Natural killer cell (primary cell): ENCODE measurements around the gene SLC29A1. TPM values are rescaled to one million over a fixed set of nuclear protein-coding genes. Genes with fewer than 3 reads are reported as not detected.

ENCODE experiments used
- ATAC-seq, 3 donors: fragments of 150-1000 bp in 2 of 3; fragments of 200-7000 bp in 1 of 3; cut with Tn5 transposase; 1 replicate in 1 of 3; 2 replicates in 2 of 3; pipeline ENCODE4 v1.10.0; 2021; ENCODE audit warnings: mild to moderate bottlenecking in 2 of 3, moderate library complexity in 2 of 3
- DNase-seq, 2 donors: peaks; one replicate each; pipeline versions ENCODE4 v3.0.0 to v3.0.0-alpha.2; 2013 to 2021; ENCODE audit warnings: mixed read lengths in 1 of 2
- H3K27ac ChIP-seq: one replicate; pipeline ENCODE4 v1.5.1; 2013; ENCODE audit warnings: mild to moderate bottlenecking, low read length
- H3K27me3 ChIP-seq: one replicate; pipeline ENCODE4 v1.6.1; 2013; ENCODE audit warnings: low read length; ENCODE audit not compliant: control insufficient read depth, insufficient read depth
- H3K36me3 ChIP-seq: one replicate; pipeline ENCODE4 v1.6.1; 2013; ENCODE audit warnings: low read length; ENCODE audit not compliant: control insufficient read depth, insufficient read depth
- H3K4me1 ChIP-seq: one replicate; pipeline ENCODE4 v1.6.1; 2013; ENCODE audit warnings: low read length; ENCODE audit not compliant: control insufficient read depth, insufficient read depth
- H3K4me3 ChIP-seq: one replicate; pipeline ENCODE4 v1.5.1; 2013; ENCODE audit warnings: low read length
- H3K9me3 ChIP-seq: one replicate; pipeline ENCODE4 v1.6.1; 2013; ENCODE audit warnings: low read length; ENCODE audit not compliant: control insufficient read depth, insufficient read depth
- H3K27ac Mint-ChIP-seq, 2 donors: one replicate each; pipeline ENCODE4 v1.8.0; 2022; ENCODE audit warnings: mild to moderate bottlenecking in 2 of 2, mixed read lengths in 2 of 2, moderate library complexity in 1 of 2
- H3K27me3 Mint-ChIP-seq, 2 donors: one replicate each; pipeline ENCODE4 v1.8.0; 2022; ENCODE audit warnings: low read depth in 2 of 2, mixed read lengths in 2 of 2
- H3K36me3 Mint-ChIP-seq: one replicate; pipeline ENCODE4 v1.8.0; 2022; ENCODE audit warnings: mixed read lengths
- H3K4me1 Mint-ChIP-seq, 2 donors: one replicate each; pipeline ENCODE4 v1.8.0; 2022; ENCODE audit warnings: mixed read lengths in 2 of 2
- H3K4me3 Mint-ChIP-seq: one replicate; pipeline ENCODE4 v1.8.0; 2022; ENCODE audit warnings: mild to moderate bottlenecking, moderate library complexity, mixed read lengths
- H3K9me3 Mint-ChIP-seq, 2 donors: one replicate each; pipeline ENCODE4 v1.8.0; 2022; ENCODE audit warnings: mixed read lengths in 2 of 2
- CTCF ChIP-seq: fragments of 200-600 bp; IDR thresholded peaks from one replicate; pipeline ENCODE4 v1.8.0; 2022; ENCODE audit warnings: antibody characterized with exemption
- WGBS: methylation state at CpG from one replicate; pipeline ENCODE4 v1.1.7; 2013; ENCODE audit warnings: missing lambda C conversion rate; ENCODE audit not compliant: insufficient coverage; 5-methylcytosine and 5-hydroxymethylcytosine counted together
- intact Hi-C: fragments of 100-400 bp; cut with micrococcal nuclease; formaldehyde crosslinking; loops from one replicate; pipeline ENCODE4 v1.14.2; 2022
- total RNA-seq, 4 donors: library from RNA; stranded (reverse); fragments of 120-200 nt in 1 of 4; gene quantifications; one replicate each; pipeline versions ENCODE4 v1.2.3 to v1.2.4, GENCODE V29; 2013 to 2022

SLC29A1 gene
- total RNA-seq, 3 donors from 2014 or later (not counting 1 experiment from before 2014, with no cell fraction given) = 2.2 to 5.5 (median 5.2) TPM

DNA sequence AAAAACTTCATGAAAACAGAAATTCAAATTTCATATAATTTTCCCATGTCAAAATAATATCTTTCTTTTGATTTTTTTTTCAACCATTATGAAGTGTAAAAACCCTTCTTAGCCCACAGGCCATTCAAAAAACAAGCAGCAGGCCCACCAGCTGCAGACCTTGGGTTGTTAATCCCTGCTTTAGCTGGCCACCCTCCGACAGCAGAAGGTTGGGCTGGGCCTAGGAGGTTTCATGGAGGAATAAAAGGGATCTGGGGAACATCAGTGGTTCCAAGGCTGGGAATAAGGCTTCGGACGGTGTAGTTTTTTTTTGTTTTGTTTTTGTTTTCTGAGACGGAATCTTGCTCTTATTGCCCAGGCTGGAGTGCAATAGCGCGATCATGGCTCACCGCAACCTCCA, 19.9 kb downstream of the SLC29A1 start:
- Mint-ChIP-seq H3K4me3 (no peak overlapping the region), H3K36me3 (peaks cover 1% of the 10 kb centered on the region), H3K27me3 (no peaks in the 10 kb centered on the region), H3K27ac (no peak overlapping the region), H3K4me1 (peaks cover 23 to 32% of the 10 kb centered on the region in 2 donors), H3K9me3 (no peaks in the 10 kb centered on the region)
- intact Hi-C loops = no loop called here
- ATAC-seq = no peak
- WGBS = over 99% methylated on average over 7 of the region's 7 CpGs
- no peak for TF ChIP-seq CTCF
- peaks cover 16% of the 10 kb centered on the region for H3K4me1 ChIP-seq
- H3K27ac ChIP-seq = no peak overlapping the region
- no peaks in the 10 kb centered on the region for H3K27me3 ChIP-seq
- H3K9me3 ChIP-seq = no peaks in the 10 kb centered on the region
- no peak for DNase-seq
- no peak overlapping the region for H3K4me3 ChIP-seq
- H3K36me3 ChIP-seq = no peaks in the 10 kb centered on the region

DNA sequence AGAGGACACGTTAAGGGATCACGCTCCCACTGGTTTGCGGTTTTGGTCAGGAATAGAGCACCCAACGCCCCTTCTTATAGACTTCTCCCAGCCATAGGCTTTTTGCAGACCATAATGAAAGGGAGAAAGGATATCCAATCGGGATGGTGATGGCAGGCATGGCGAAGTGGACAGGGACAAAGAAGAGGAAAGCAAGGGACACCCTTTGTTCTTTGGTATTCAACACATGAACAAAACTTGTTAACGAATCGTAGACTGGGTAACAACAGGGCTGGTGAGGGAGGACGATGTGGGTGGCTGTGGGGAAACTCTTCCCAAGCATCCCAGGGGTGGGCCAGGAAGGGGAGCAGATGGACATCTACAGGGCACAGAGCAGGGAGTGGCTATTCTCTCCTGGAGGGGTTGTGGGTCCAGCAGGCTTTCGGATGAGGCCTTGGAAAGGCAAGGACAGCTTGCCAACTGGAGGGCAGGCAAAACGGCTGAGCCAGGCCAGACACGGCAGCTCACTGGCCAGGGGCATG, 22.1 kb downstream of the SLC29A1 start:
- ATAC-seq = no peak
- intact Hi-C loops = loop anchor here (5.0 kb wide), 1 partner anchor 1073 kb away; the partner anchor contains the start of gene SRF
- H3K27ac ChIP-seq = peak overlapping the region; percentile 98

GRCh38 chr6:44245912-44246662, 22.7 kb downstream of the SLC29A1 start:
- peak; percentile 80 to 88 for DNase-seq
- Mint-ChIP-seq H3K27ac (peak overlapping the region; percentile 99), H3K9me3 (no peaks in the 10 kb centered on the region), H3K27me3 (no peaks in the 10 kb centered on the region), H3K36me3 (peaks cover 18% of the 10 kb centered on the region), H3K4me3 (peak overlapping the region; percentile 100), H3K4me1 (peaks cover 38 to 46% of the 10 kb centered on the region in 2 donors)
- intact Hi-C loops = loop anchor here (5.0 kb wide), 1 partner anchor 1074 kb away; the partner anchor contains the start of gene SRF
- WGBS = 1% methylated on average over 62 of the region's 62 CpGs
- Histone ChIP-seq H3K36me3 (peaks cover 25% of the 10 kb centered on the region), H3K27me3 (no peaks in the 10 kb centered on the region), H3K9me3 (no peaks in the 10 kb centered on the region), H3K27ac (peak overlapping the region; percentile 98), H3K4me1 (peaks cover 23% of the 10 kb centered on the region), H3K4me3 (peak overlapping the region; percentile 97)
- peak; percentile 24 to 45 (median 31) for ATAC-seq
- TF ChIP-seq CTCF = no peak

More for the DNA sequence above, 22.1 kb downstream of the SLC29A1 start:
- no peaks in the 10 kb centered on the region for H3K27me3 Mint-ChIP-seq
- peaks cover 38 to 46% of the 10 kb centered on the region in 2 donors for H3K4me1 Mint-ChIP-seq
- H3K27me3 ChIP-seq = no peaks in the 10 kb centered on the region
- peak overlapping the region; percentile 100 for H3K4me3 Mint-ChIP-seq
- H3K27ac Mint-ChIP-seq = peak overlapping the region; percentile 99
- H3K4me3 ChIP-seq = peak overlapping the region; percentile 97
- peaks cover 23% of the 10 kb centered on the region for H3K4me1 ChIP-seq
- WGBS = 86% methylated on average over 9 of the region's 12 CpGs
- DNase-seq = peak in 1 of 2 donors; percentile 15
- no peaks in the 10 kb centered on the region for H3K9me3 Mint-ChIP-seq
- TF ChIP-seq CTCF = no peak
- H3K36me3 ChIP-seq = peaks cover 18% of the 10 kb centered on the region
- peaks cover 18% of the 10 kb centered on the region for H3K36me3 Mint-ChIP-seq
- no peaks in the 10 kb centered on the region for H3K9me3 ChIP-seq
